Nephron (organoid): Measurements from ENCODE around the gene ZFR2.

Experiments
- H3K27ac Mint-ChIP-seq, 3 experiments: 2 replicates each; pipeline ENCODE4 v1.8.0; 2020; ENCODE audit warnings: mixed read lengths in 3 of 3, mild to moderate bottlenecking in 2 of 3, moderate library complexity in 1 of 3
- H3K27me3 Mint-ChIP-seq: 2 replicates; pipeline ENCODE4 v1.8.0; 2021; ENCODE audit warnings: low read depth, mild to moderate bottlenecking, moderate library complexity, mixed read lengths
- H3K36me3 Mint-ChIP-seq: 2 replicates; pipeline ENCODE4 v1.8.0; 2020; ENCODE audit warnings: low read depth, mixed read lengths
- H3K4me1 Mint-ChIP-seq: 2 replicates; pipeline ENCODE4 v1.8.0; 2020; ENCODE audit warnings: mixed read lengths
- H3K4me3 Mint-ChIP-seq, 3 experiments: 2 replicates each; pipeline ENCODE4 v1.8.0; 2020; ENCODE audit warnings: mild to moderate bottlenecking in 3 of 3, mixed read lengths in 3 of 3, moderate library complexity in 2 of 3
- H3K9me3 Mint-ChIP-seq: 2 replicates; pipeline ENCODE4 v1.8.0; 2020; ENCODE audit warnings: mixed read lengths
- CTCF ChIP-seq, 3 experiments: fragments of 200-600 bp; sonication (generic); IDR thresholded peaks; one replicate each; pipeline ENCODE4 v1.5.0; 2021; ENCODE audit warnings: antibody characterized with exemption in 3 of 3; ENCODE audit not compliant: unreplicated experiment in 3 of 3

ZFR2 gene

GRCh38 chr19:3771906-3772455 lies 96.9 kb downstream of the ZFR2 start, which contains the start of gene RAX2:
RAX2 (minus strand) TSS chr19:3772228; CDS start chr19:3771742, 486 bp downstream.
- Mint-ChIP-seq H3K27ac (peak within 1 kb of the TSS in 1 of 3 experiments; percentile 6), H3K27me3 (peaks cover 13% of the 10 kb centered on the region), H3K36me3 (peaks cover 4% of the 10 kb centered on the region), H3K4me3 (no peak within 1 kb of the TSS), H3K4me1 (peaks cover 9% of the 10 kb centered on the region), H3K9me3 (no peaks in the 10 kb centered on the region)
- TF ChIP-seq CTCF (IDR thresholded peaks at IDR 0.05; ENCODE audit: unreplicated experiment in 3 of 3): no peak

GRCh38 chr19:3771000-3771905 lies 97.6 kb downstream of the ZFR2 start:
- H3K27ac Mint-ChIP-seq: peak overlapping the region in 1 of 3 experiments; percentile 6

GRCh38 chr19:3770136-3770999 lies 98.5 kb downstream of the ZFR2 start:
- TF ChIP-seq CTCF (IDR thresholded peaks at IDR 0.05; ENCODE audit: unreplicated experiment in 3 of 3): no peak
- Mint-ChIP-seq H3K9me3 (no peaks in the 10 kb centered on the region), H3K4me3 (no peak overlapping the region), H3K36me3 (peaks cover 9% of the 10 kb centered on the region), H3K27ac (peak overlapping the region in 1 of 3 experiments; percentile 6), H3K27me3 (peaks cover 9% of the 10 kb centered on the region), H3K4me1 (peaks cover 9% of the 10 kb centered on the region)

More at GRCh38 chr19:3771000-3771905, 97.6 kb downstream of the ZFR2 start:
- no peak for TF ChIP-seq CTCF (IDR thresholded peaks at IDR 0.05; ENCODE audit: unreplicated experiment in 3 of 3)
- peaks cover 9% of the 10 kb centered on the region for H3K27me3 Mint-ChIP-seq
- peaks cover 9% of the 10 kb centered on the region for H3K4me1 Mint-ChIP-seq
- no peaks in the 10 kb centered on the region for H3K9me3 Mint-ChIP-seq
- H3K36me3 Mint-ChIP-seq: peaks cover 8% of the 10 kb centered on the region
- H3K4me3 Mint-ChIP-seq: no peak overlapping the region

GRCh38 chr19:3769494-3769893 lies 99.3 kb downstream of the ZFR2 start:
- TF ChIP-seq CTCF (IDR thresholded peaks at IDR 0.05; ENCODE audit: unreplicated experiment in 3 of 3): no peak
- Mint-ChIP-seq H3K4me1 (peaks cover 9% of the 10 kb centered on the region), H3K36me3 (peaks cover 9% of the 10 kb centered on the region), H3K9me3 (no peaks in the 10 kb centered on the region), H3K27ac (no peak overlapping the region), H3K4me3 (no peak overlapping the region), H3K27me3 (peaks cover 9% of the 10 kb centered on the region)

- no peak for TF ChIP-seq CTCF (IDR thresholded peaks at IDR 0.05; ENCODE audit: unreplicated experiment in 3 of 3)
- Mint-ChIP-seq H3K36me3 (peaks cover 9% of the 10 kb centered on the region), H3K4me3 (no peak overlapping the region), H3K27ac (no peak overlapping the region), H3K4me1 (peaks cover 9% of the 10 kb centered on the region), H3K9me3 (no peaks in the 10 kb centered on the region), H3K27me3 (peaks cover 9% of the 10 kb centered on the region)
Observed at GRCh38 chr19:3768748-3769099, 100.1 kb downstream of the ZFR2 start.
